Measurements from ENCODE around the gene HCRT. TPM values are rescaled to one million over a fixed set of nuclear protein-coding genes. Genes with fewer than 3 reads are reported as not detected.

HCRT gene
- total RNA-seq, 1 donor from 2014 or later: not detected

DNA sequence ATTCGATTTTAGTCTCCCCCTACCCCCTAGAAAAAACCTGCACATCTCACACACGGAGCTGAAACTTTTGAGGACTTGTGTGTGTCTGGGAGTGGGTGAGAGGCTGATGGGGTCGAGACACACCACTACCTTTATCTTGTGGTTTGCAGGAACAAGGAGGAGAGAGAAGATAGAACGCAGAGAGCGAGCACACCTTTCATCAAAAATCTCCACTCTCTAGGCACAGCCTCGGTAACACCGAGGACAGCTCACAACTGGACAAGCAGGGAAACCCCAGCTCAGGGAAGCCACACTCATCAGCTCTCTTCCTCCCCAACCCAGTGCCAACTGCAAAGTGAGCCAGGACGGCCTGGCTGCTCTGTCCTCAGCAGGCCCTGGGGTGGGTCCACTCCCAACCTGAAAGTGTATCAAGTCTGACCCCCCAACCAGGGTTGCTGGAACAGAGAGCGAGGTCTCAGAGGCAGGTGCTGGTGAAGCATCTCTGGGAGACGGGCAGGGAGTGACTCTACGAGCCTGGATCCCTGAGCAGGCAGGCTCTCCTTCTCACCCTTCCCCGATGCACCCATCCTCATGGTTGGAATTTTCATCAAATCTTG, 14.3 kb upstream of the HCRT start:
- Histone ChIP-seq H3K27me3 (ENCODE audit: control insufficient read depth in 3 of 3, insufficient read depth in 3 of 3, low read length in 3 of 3) (no peaks in the 10 kb centered on the region), H3K9ac (ENCODE audit: low read depth in 1 of 3, low read length in 3 of 3) (no peak overlapping the region), H3K4me3 (ENCODE audit: low read length in 3 of 3) (no peak overlapping the region), H3K27ac (ENCODE audit: low read depth, low read length) (no peak overlapping the region), H3K9me3 (ENCODE audit: control insufficient read depth in 3 of 3, low read length in 3 of 3) (no peaks in the 10 kb centered on the region), H3K4me1 (ENCODE audit: control insufficient read depth in 3 of 3, insufficient read depth in 3 of 3, low read length in 3 of 3) (peaks cover 0 to 4% (median under 1%) of the 10 kb centered on the region in 3 donors), H3K36me3 (ENCODE audit: control insufficient read depth in 3 of 3, insufficient read depth in 3 of 3, low read length in 3 of 3) (peaks cover 28 to 44% (median 39%) of the 10 kb centered on the region in 3 donors)

DNA sequence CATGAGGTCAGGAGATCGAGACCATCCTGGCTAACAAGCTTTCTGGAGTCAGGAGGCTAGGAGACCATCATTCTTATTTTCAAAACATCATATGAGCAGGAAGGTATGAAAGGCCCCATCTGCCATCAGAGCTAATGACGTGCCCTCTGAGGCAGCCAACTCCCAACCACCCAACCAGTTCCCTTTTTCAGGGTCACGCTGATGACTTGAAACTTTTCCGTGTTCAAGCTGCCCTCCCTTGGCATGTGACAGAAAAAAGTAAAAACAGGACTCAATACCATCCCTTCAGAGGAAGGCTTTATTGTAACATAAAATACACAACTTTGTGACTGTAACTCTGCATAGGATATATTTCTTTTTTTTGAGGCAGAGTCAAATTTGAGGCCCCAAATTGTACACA, 13.6 kb upstream of the HCRT start:
- Histone ChIP-seq H3K4me1 (ENCODE audit: control insufficient read depth in 3 of 3, insufficient read depth in 3 of 3, low read length in 3 of 3) (peaks cover 1 to 7% (median 7%) of the 10 kb centered on the region in 3 donors), H3K27me3 (ENCODE audit: control insufficient read depth in 3 of 3, insufficient read depth in 3 of 3, low read length in 3 of 3) (no peaks in the 10 kb centered on the region), H3K9me3 (ENCODE audit: control insufficient read depth in 3 of 3, low read length in 3 of 3) (no peaks in the 10 kb centered on the region), H3K9ac (ENCODE audit: low read depth in 1 of 3, low read length in 3 of 3) (no peak overlapping the region), H3K4me3 (ENCODE audit: low read length in 3 of 3) (no peak overlapping the region), H3K27ac (ENCODE audit: low read depth, low read length) (no peak overlapping the region), H3K36me3 (ENCODE audit: control insufficient read depth in 3 of 3, insufficient read depth in 3 of 3, low read length in 3 of 3) (peaks cover 25 to 37% (median 33%) of the 10 kb centered on the region in 3 donors)

DNA sequence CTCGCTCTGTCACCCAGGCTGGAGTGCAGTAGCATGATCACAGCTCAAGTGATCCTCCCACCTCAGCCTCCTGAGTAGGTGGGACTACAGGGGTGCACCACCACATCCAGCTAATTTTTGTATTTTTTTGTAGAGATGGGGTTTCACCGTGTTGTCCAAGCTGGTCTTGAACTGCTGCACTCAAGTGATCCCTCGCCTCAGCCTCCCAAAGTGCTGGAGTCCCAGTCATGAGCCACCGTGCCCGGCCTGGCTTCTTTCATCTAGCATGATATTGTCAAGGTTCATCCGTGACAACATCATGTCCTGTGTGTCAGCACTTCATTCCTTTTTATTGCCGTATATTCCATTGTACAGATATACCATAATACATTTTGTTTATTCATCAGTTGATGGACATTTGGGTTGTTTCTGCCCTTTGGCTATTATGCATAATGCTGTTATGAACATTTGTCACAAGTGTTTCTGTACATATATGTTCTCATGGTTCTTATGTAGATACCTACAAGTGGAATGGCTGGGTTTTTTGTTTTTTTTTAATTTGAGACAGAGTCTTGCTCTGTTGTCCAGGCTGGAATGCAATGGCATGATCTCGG, 12.4 kb upstream of the HCRT start:
- Histone ChIP-seq H3K27me3 (ENCODE audit: control insufficient read depth in 3 of 3, insufficient read depth in 3 of 3, low read length in 3 of 3) (no peaks in the 10 kb centered on the region), H3K9me3 (ENCODE audit: control insufficient read depth in 3 of 3, low read length in 3 of 3) (no peaks in the 10 kb centered on the region), H3K4me1 (ENCODE audit: control insufficient read depth in 3 of 3, insufficient read depth in 3 of 3, low read length in 3 of 3) (peaks cover 12 to 19% (median 14%) of the 10 kb centered on the region in 3 donors), H3K4me3 (ENCODE audit: low read length in 3 of 3) (no peak overlapping the region), H3K9ac (ENCODE audit: low read depth in 1 of 3, low read length in 3 of 3) (no peak overlapping the region), H3K36me3 (ENCODE audit: control insufficient read depth in 3 of 3, insufficient read depth in 3 of 3, low read length in 3 of 3) (peaks cover 26 to 28% (median 28%) of the 10 kb centered on the region in 3 donors), H3K27ac (ENCODE audit: low read depth, low read length) (no peak overlapping the region)

- H3K9ac ChIP-seq (ENCODE audit: low read depth in 1 of 3, low read length in 3 of 3): peak within 1 kb of the TSS; percentile 77 to 99 (median 96)
- H3K9me3 ChIP-seq (ENCODE audit: control insufficient read depth in 3 of 3, low read length in 3 of 3): no peaks in the 10 kb centered on the region
- H3K4me3 ChIP-seq (ENCODE audit: low read length in 3 of 3): peak within 1 kb of the TSS; percentile 99 to 100 (median 99)
- peak within 1 kb of the TSS; percentile 77 for H3K27ac ChIP-seq (ENCODE audit: low read depth, low read length)
- no peaks in the 10 kb centered on the region for H3K27me3 ChIP-seq (ENCODE audit: control insufficient read depth in 3 of 3, insufficient read depth in 3 of 3, low read length in 3 of 3)
- H3K36me3 ChIP-seq (ENCODE audit: control insufficient read depth in 3 of 3, insufficient read depth in 3 of 3, low read length in 3 of 3): peaks cover 0 to 7% (median 4%) of the 10 kb centered on the region in 3 donors
- H3K4me1 ChIP-seq (ENCODE audit: control insufficient read depth in 3 of 3, insufficient read depth in 3 of 3, low read length in 3 of 3): peaks cover 12 to 24% (median 14%) of the 10 kb centered on the region in 3 donors
Observed at GRCh38 chr17:42193969-42194899, 9.0 kb upstream of the HCRT start, which contains the start of gene GHDC. GHDC (minus strand) TSS chr17:42194494; CDS start chr17:42193581, 913 bp downstream.

GRCh38 chr17:42193216-42193968, 8.1 kb upstream of the HCRT start:
- peak overlapping the region; percentile 77 for H3K27ac ChIP-seq (ENCODE audit: low read depth, low read length)
- peak overlapping the region; percentile 99 to 100 (median 99) for H3K4me3 ChIP-seq (ENCODE audit: low read length in 3 of 3)
- no peaks in the 10 kb centered on the region for H3K9me3 ChIP-seq (ENCODE audit: control insufficient read depth in 3 of 3, low read length in 3 of 3)
- peaks cover 12 to 24% (median 14%) of the 10 kb centered on the region in 3 donors for H3K4me1 ChIP-seq (ENCODE audit: control insufficient read depth in 3 of 3, insufficient read depth in 3 of 3, low read length in 3 of 3)
- peak overlapping the region; percentile 77 to 99 (median 96) for H3K9ac ChIP-seq (ENCODE audit: low read depth in 1 of 3, low read length in 3 of 3)
- H3K27me3 ChIP-seq (ENCODE audit: control insufficient read depth in 3 of 3, insufficient read depth in 3 of 3, low read length in 3 of 3): no peaks in the 10 kb centered on the region
- peaks cover 0 to 7% (median 4%) of the 10 kb centered on the region in 3 donors for H3K36me3 ChIP-seq (ENCODE audit: control insufficient read depth in 3 of 3, insufficient read depth in 3 of 3, low read length in 3 of 3)

DNA sequence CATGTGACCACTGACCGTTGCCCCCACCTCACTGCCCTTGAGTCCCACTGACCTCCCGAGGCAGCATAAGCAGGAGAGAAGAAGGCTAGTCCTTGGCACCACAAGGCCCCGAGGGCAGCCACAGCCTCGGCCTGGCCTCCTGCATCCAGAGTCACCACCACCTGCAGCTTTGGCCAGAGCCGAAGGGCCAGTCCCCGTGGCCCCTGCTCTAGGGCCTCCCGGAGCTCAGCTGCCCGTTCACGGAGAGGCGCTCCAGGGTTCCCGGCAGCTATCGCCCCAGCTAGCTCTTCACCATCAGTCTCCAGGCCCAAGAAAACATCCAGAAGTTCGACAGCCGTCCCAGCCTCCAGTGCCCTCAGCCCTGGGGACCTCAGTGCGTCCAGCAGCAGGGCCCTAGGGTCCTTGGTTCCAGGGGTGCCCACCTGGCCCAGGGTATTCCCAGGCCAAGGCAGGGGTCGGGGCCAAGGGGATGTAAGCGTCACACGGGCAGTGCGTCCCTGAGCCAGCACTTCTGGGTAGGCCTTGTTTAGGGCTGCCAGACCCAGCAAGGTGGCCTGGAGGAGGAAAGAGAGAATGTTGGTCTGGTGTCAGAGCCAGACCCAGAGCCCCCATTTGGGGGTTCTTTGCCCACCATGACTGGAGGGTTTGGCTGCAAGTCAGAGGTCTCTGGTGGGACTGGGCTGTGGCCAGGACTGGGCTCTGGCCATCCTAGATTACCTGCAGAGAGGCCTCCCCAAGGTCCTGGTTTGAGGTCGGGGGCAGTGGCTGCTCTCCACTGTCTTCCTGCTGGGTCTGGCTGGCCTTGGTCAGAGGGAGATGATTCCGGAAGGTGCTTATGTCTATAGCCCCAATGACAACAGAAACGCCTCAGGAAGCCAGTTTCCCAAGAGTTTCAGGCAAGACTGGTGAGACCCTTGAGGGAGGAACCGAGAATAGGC, 7.2 kb upstream of the HCRT start:
- Histone ChIP-seq H3K36me3 (ENCODE audit: control insufficient read depth in 3 of 3, insufficient read depth in 3 of 3, low read length in 3 of 3) (peaks cover 0 to 7% (median 4%) of the 10 kb centered on the region in 3 donors), H3K4me3 (ENCODE audit: low read length in 3 of 3) (no peak overlapping the region), H3K9me3 (ENCODE audit: control insufficient read depth in 3 of 3, low read length in 3 of 3) (no peaks in the 10 kb centered on the region), H3K4me1 (ENCODE audit: control insufficient read depth in 3 of 3, insufficient read depth in 3 of 3, low read length in 3 of 3) (peaks cover 12 to 24% (median 14%) of the 10 kb centered on the region in 3 donors), H3K27me3 (ENCODE audit: control insufficient read depth in 3 of 3, insufficient read depth in 3 of 3, low read length in 3 of 3) (no peaks in the 10 kb centered on the region), H3K9ac (ENCODE audit: low read depth in 1 of 3, low read length in 3 of 3) (peak overlapping the region in 2 of 3 donors; percentile 77 to 99), H3K27ac (ENCODE audit: low read depth, low read length) (no peak overlapping the region)

DNA sequence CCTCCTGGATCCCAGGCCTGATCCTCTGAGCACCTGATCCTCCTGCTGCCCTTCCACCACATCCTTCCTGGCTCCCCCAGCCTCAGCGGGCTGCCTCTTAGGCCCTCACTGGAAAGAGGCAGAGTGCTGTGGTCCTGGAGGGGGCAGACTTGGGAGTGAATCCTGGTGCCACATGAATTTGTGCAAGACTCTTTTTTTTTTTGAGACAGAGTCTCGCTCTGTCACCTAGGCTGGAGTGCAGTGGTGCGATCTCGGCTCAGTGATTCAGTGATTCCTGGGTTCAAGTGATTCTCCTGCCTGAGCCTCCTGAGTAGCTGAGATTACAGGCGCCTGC, 6.0 kb upstream of the HCRT start:
- Histone ChIP-seq H3K27ac (ENCODE audit: low read depth, low read length) (no peak overlapping the region), H3K27me3 (ENCODE audit: control insufficient read depth in 3 of 3, insufficient read depth in 3 of 3, low read length in 3 of 3) (no peaks in the 10 kb centered on the region), H3K9ac (ENCODE audit: low read depth in 1 of 3, low read length in 3 of 3) (no peak overlapping the region), H3K9me3 (ENCODE audit: control insufficient read depth in 3 of 3, low read length in 3 of 3) (no peaks in the 10 kb centered on the region), H3K36me3 (ENCODE audit: control insufficient read depth in 3 of 3, insufficient read depth in 3 of 3, low read length in 3 of 3) (peaks cover 0 to 7% (median 4%) of the 10 kb centered on the region in 3 donors), H3K4me1 (ENCODE audit: control insufficient read depth in 3 of 3, insufficient read depth in 3 of 3, low read length in 3 of 3) (peaks cover 12 to 24% (median 14%) of the 10 kb centered on the region in 3 donors), H3K4me3 (ENCODE audit: low read length in 3 of 3) (no peak overlapping the region)

- no peaks in the 10 kb centered on the region for H3K27me3 ChIP-seq (ENCODE audit: control insufficient read depth in 3 of 3, insufficient read depth in 3 of 3, low read length in 3 of 3)
- H3K9me3 ChIP-seq (ENCODE audit: control insufficient read depth in 3 of 3, low read length in 3 of 3): no peaks in the 10 kb centered on the region
- H3K9ac ChIP-seq (ENCODE audit: low read depth in 1 of 3, low read length in 3 of 3): no peak overlapping the region
- no peak overlapping the region for H3K4me3 ChIP-seq (ENCODE audit: low read length in 3 of 3)
- H3K4me1 ChIP-seq (ENCODE audit: control insufficient read depth in 3 of 3, insufficient read depth in 3 of 3, low read length in 3 of 3): peaks cover 12 to 24% (median 14%) of the 10 kb centered on the region in 3 donors
- no peak overlapping the region for H3K27ac ChIP-seq (ENCODE audit: low read depth, low read length)
- peaks cover 0 to 7% (median 4%) of the 10 kb centered on the region in 3 donors for H3K36me3 ChIP-seq (ENCODE audit: control insufficient read depth in 3 of 3, insufficient read depth in 3 of 3, low read length in 3 of 3)
Observed at GRCh38 chr17:42190491-42191274, 5.4 kb upstream of the HCRT start.
